Measurements from ENCODE around the gene TRAP1.

Gene TRAP1

DNA sequence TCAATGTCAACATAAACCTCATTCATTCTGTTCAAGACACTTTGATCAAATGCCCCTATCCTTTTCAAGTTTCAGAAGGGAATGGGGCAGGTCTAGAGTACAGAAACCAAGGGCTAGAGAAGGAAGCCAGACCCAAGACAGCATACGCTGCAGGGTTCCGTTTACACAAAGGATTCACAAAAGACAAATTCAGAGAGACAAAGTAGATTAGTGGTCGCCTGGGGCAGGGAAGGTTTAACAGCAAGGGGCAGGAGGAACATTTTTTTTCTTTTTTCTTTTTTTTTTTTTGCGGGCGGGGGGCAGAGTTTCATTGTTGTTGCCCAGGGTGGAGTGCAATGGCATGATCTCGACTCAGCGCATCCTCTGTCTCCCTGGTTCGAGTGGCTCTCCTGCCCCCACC lies 19.9 kb upstream of the TRAP1 start:
- no peaks in the 10 kb centered on the region for H3K27me3 ChIP-seq (ENCODE audit: low read length)
- no peak overlapping the region for H2AFZ ChIP-seq (ENCODE audit: low read depth, low read length, severe bottlenecking)
- no peak overlapping the region for H3K4me2 ChIP-seq (ENCODE audit: low read depth, low read length, poor library complexity, severe bottlenecking)
- no peak for TF ChIP-seq EZH2phosphoT487 (conservative IDR thresholded peaks at IDR 0.05; ENCODE audit: low read length)
- TF ChIP-seq, protein P1, sequence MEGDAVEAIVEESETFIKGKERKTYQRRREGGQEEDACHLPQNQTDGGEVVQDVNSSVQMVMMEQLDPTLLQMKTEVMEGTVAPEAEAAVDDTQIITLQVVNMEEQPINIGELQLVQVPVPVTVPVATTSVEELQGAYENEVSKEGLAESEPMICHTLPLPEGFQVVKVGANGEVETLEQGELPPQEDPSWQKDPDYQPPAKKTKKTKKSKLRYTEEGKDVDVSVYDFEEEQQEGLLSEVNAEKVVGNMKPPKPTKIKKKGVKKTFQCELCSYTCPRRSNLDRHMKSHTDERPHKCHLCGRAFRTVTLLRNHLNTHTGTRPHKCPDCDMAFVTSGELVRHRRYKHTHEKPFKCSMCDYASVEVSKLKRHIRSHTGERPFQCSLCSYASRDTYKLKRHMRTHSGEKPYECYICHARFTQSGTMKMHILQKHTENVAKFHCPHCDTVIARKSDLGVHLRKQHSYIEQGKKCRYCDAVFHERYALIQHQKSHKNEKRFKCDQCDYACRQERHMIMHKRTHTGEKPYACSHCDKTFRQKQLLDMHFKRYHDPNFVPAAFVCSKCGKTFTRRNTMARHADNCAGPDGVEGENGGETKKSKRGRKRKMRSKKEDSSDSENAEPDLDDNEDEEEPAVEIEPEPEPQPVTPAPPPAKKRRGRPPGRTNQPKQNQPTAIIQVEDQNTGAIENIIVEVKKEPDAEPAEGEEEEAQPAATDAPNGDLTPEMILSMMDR (IDR thresholded peaks at IDR 0.05; ENCODE audit: insufficient read depth, low read length, poor library complexity, severe bottlenecking), result no peak
- no peak overlapping the region for H3K9ac ChIP-seq (ENCODE audit: low read length)
- no peak overlapping the region for H3K27ac ChIP-seq (ENCODE audit: low read depth, low read length)
- H3K4me3 ChIP-seq (ENCODE audit: insufficient read depth, low read length, poor library complexity, severe bottlenecking), result no peak overlapping the region
- H4K20me1 ChIP-seq (ENCODE audit: low read depth, low read length), result no peaks in the 10 kb centered on the region
- no peaks in the 10 kb centered on the region for H3K79me2 ChIP-seq (ENCODE audit: insufficient read depth, low read length)
- H3K9me2 ChIP-seq (replicated peaks; ENCODE audit: insufficient read depth, low read length), result no peaks in the 10 kb centered on the region
- no peaks in the 10 kb centered on the region for H3F3A ChIP-seq (ENCODE audit: insufficient read depth)
- no peaks in the 10 kb centered on the region for H3K9me3 ChIP-seq (ENCODE audit: insufficient read depth, low read length)
- H3K36me3 ChIP-seq (ENCODE audit: low read length), result no peaks in the 10 kb centered on the region; the same call in 1 of the 2 replicates

DNA sequence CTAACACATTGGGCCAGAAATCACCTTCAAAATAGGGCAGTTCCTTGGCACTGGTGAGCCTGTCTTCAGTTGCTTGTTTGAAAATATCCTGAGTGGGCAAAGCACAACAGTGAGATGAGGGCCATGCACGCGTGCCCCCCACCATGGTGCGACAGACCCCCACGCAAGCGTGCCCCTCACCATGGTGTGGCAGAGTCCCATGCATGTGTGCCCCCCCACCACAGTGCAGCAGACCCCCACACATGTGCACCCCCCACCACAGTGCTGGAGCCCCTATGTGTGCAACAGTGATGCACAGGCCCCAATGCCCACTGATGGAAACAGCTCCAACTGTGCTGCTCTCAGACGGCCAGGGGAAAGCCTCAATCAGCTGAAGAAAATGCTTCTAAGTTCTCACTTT lies 18.8 kb upstream of the TRAP1 start:
- H3K4me3 ChIP-seq (ENCODE audit: insufficient read depth, low read length, poor library complexity, severe bottlenecking), result no peak overlapping the region
- no peaks in the 10 kb centered on the region for H3K9me2 ChIP-seq (replicated peaks; ENCODE audit: insufficient read depth, low read length)
- H3K9ac ChIP-seq (ENCODE audit: low read length), result no peak overlapping the region
- no peaks in the 10 kb centered on the region for H3K79me2 ChIP-seq (ENCODE audit: insufficient read depth, low read length)
- no peak overlapping the region for H3K4me2 ChIP-seq (ENCODE audit: low read depth, low read length, poor library complexity, severe bottlenecking)
- no peak overlapping the region for H2AFZ ChIP-seq (ENCODE audit: low read depth, low read length, severe bottlenecking)
- TF ChIP-seq EZH2phosphoT487 (conservative IDR thresholded peaks at IDR 0.05; ENCODE audit: low read length), result no peak
- TF ChIP-seq, protein P1 (IDR thresholded peaks at IDR 0.05; ENCODE audit: insufficient read depth, low read length, poor library complexity, severe bottlenecking), result no peak
- H3K9me3 ChIP-seq (ENCODE audit: insufficient read depth, low read length), result no peaks in the 10 kb centered on the region
- H3F3A ChIP-seq (ENCODE audit: insufficient read depth), result no peaks in the 10 kb centered on the region
- no peaks in the 10 kb centered on the region for H3K27me3 ChIP-seq (ENCODE audit: low read length)
- no peak overlapping the region for H3K27ac ChIP-seq (ENCODE audit: low read depth, low read length)
- H3K36me3 ChIP-seq (ENCODE audit: low read length), result no peaks in the 10 kb centered on the region; the same call in 1 of the 2 replicates
- no peaks in the 10 kb centered on the region for H4K20me1 ChIP-seq (ENCODE audit: low read depth, low read length)

DNA sequence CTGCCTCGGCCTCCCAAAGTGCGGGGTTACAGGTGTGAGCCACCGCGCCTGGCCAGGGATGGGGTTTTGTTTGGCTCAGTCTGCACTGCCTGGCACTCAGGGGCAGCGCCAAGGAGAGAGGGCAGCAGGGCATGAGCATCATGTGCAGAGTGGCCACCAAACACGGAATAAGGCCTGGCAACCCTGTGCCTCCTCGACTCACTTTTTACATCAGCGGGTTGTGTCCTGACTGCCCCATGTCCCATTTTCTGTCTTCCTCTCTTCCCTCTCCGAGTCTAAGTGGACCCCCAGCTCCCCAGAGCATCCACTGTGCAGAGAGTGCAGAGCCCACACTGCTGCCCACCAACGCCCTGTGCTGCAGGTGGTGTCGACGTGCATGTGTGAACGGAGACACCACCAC lies 18.2 kb upstream of the TRAP1 start:
- H3K9me3 ChIP-seq (ENCODE audit: insufficient read depth, low read length), result no peaks in the 10 kb centered on the region
- H3K27me3 ChIP-seq (ENCODE audit: low read length), result no peaks in the 10 kb centered on the region
- H3K79me2 ChIP-seq (ENCODE audit: insufficient read depth, low read length), result no peaks in the 10 kb centered on the region
- no peaks in the 10 kb centered on the region for H4K20me1 ChIP-seq (ENCODE audit: low read depth, low read length)
- H3K27ac ChIP-seq (ENCODE audit: low read depth, low read length), result no peak overlapping the region
- no peaks in the 10 kb centered on the region for H3K9me2 ChIP-seq (replicated peaks; ENCODE audit: insufficient read depth, low read length)
- no peak overlapping the region for H3K4me3 ChIP-seq (ENCODE audit: insufficient read depth, low read length, poor library complexity, severe bottlenecking)
- H2AFZ ChIP-seq (ENCODE audit: low read depth, low read length, severe bottlenecking), result no peak overlapping the region
- H3K9ac ChIP-seq (ENCODE audit: low read length), result no peak overlapping the region
- H3K36me3 ChIP-seq (ENCODE audit: low read length), result no peaks in the 10 kb centered on the region; the same call in 1 of the 2 replicates
- TF ChIP-seq, protein P1 (IDR thresholded peaks at IDR 0.05; ENCODE audit: insufficient read depth, low read length, poor library complexity, severe bottlenecking), result no peak
- no peak for TF ChIP-seq EZH2phosphoT487 (conservative IDR thresholded peaks at IDR 0.05; ENCODE audit: low read length)
- no peaks in the 10 kb centered on the region for H3F3A ChIP-seq (ENCODE audit: insufficient read depth)
- H3K4me2 ChIP-seq (ENCODE audit: low read depth, low read length, poor library complexity, severe bottlenecking), result no peak overlapping the region
